ENCODE results near the gene RAPGEFL1. TPM values are rescaled to one million over a fixed set of nuclear protein-coding genes. Genes with fewer than 3 reads are reported as not detected.
A peak's percentile ranks its signal among the peaks of the same experiment; 100 is the strongest.
"Not testable (repeated sequence)": the region's sequence is repeated elsewhere in the genome, so short reads cannot be mapped to it uniquely, and the experiment has no call there.

Gene RAPGEFL1
- total RNA-seq, 1 donor from 2014 or later: 3.7 TPM

GRCh38 chr17:40218006-40218739 lies 40.9 kb downstream of the RAPGEFL1 start:
- peak overlapping the region; percentile 81 for H3K4me3 ChIP-seq
- intact Hi-C loops (cut with micrococcal nuclease): no loop called here
- no peak for DNase-seq
- no peaks in the 10 kb centered on the region for H3K9me3 ChIP-seq (replicated peaks)
- TF ChIP-seq, protein P1, sequence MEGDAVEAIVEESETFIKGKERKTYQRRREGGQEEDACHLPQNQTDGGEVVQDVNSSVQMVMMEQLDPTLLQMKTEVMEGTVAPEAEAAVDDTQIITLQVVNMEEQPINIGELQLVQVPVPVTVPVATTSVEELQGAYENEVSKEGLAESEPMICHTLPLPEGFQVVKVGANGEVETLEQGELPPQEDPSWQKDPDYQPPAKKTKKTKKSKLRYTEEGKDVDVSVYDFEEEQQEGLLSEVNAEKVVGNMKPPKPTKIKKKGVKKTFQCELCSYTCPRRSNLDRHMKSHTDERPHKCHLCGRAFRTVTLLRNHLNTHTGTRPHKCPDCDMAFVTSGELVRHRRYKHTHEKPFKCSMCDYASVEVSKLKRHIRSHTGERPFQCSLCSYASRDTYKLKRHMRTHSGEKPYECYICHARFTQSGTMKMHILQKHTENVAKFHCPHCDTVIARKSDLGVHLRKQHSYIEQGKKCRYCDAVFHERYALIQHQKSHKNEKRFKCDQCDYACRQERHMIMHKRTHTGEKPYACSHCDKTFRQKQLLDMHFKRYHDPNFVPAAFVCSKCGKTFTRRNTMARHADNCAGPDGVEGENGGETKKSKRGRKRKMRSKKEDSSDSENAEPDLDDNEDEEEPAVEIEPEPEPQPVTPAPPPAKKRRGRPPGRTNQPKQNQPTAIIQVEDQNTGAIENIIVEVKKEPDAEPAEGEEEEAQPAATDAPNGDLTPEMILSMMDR (IDR thresholded peaks at IDR 0.05; ENCODE audit: borderline replicate concordance): no peak
- H3K36me3 ChIP-seq: no peaks in the 10 kb centered on the region
- H3K4me1 ChIP-seq: peaks cover 19% of the 10 kb centered on the region
- peak overlapping the region; percentile 95 for H3K27ac ChIP-seq (replicated peaks)
- H3K27me3 ChIP-seq (ENCODE audit: low read depth): no peaks in the 10 kb centered on the region

DNA sequence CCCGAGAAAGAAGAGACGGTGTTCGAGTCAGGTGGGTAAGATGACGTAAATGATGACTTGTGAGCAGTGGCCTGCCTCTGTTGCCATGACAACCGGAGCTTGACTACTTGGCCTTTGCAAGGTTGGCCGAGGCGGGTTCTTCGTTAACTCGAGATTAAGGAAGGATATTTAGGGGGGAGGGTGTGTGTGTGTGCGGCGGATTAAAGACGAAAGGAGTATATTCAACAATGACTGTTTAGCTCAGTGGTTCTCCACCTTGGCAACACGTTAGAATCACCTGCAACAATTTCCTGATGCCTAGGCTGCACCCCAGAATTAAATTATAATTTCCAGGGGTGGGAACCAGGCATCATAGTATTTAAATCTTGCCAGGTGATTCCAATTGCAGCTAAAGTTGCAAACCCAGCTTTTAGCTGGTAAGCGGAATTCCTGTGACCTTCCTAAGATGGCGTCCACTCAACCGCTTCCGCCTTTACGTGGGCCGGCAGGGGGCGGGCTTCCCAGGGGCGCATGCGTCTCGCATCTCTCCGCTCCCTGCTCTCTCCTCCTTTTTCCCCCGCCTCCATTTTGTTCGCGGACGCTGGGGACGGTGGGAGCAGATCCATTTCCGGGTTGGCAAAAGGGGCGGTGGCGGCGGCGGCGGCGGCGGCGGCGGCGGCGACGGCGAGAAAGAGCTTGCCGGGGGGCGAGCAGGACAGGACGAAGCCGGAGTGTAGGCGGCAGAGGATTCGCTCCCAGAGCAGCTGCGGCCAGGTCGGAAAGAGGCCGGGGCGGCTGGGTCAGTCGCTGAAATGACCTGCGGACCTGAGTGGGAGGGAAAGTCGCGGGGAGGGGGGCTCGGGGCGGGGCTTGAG lies 41.7 kb downstream of the RAPGEFL1 start, which contains the start of gene WIPF2:
Gene WIPF2, plus strand, starts transcription at position 565 of the 854 bp plus-strand sequence. CDS start 37,156 bp downstream, outside the sequence.
- H3K27me3 ChIP-seq (ENCODE audit: low read depth): no peaks in the 10 kb centered on the region
- H3K4me3 ChIP-seq: peak within 1 kb of the TSS; percentile 81
- H3K9me3 ChIP-seq (replicated peaks): no peaks in the 10 kb centered on the region
- intact Hi-C loops (cut with micrococcal nuclease): no loop called here
- TF ChIP-seq, protein P1 (IDR thresholded peaks at IDR 0.05; ENCODE audit: borderline replicate concordance): peak; percentile 89
- peak; percentile 97 for DNase-seq
- H3K27ac ChIP-seq (replicated peaks): peak within 1 kb of the TSS; percentile 95
- no peaks in the 10 kb centered on the region for H3K36me3 ChIP-seq
- peaks cover 25% of the 10 kb centered on the region for H3K4me1 ChIP-seq

GRCh38 chr17:40219594-40220338 lies 42.5 kb downstream of the RAPGEFL1 start:
- intact Hi-C loops (cut with micrococcal nuclease): no loop called here
- no peaks in the 10 kb centered on the region for H3K9me3 ChIP-seq (replicated peaks)
- TF ChIP-seq, protein P1 (IDR thresholded peaks at IDR 0.05; ENCODE audit: borderline replicate concordance): no peak
- H3K4me1 ChIP-seq: peaks cover 33% of the 10 kb centered on the region
- DNase-seq: no peak
- H3K27ac ChIP-seq (replicated peaks): peak overlapping the region; percentile 95
- no peaks in the 10 kb centered on the region for H3K36me3 ChIP-seq
- H3K27me3 ChIP-seq (ENCODE audit: low read depth): no peaks in the 10 kb centered on the region
- H3K4me3 ChIP-seq: peak overlapping the region; percentile 81

GRCh38 chr17:40224718-40225550 lies 47.7 kb downstream of the RAPGEFL1 start:
- H3K36me3 ChIP-seq: peaks cover 10% of the 10 kb centered on the region
- DNase-seq: no peak
- H3K4me3 ChIP-seq: no peak overlapping the region
- H3K27ac ChIP-seq (replicated peaks): peak overlapping the region; percentile 26
- H3K4me1 ChIP-seq: peaks cover 44% of the 10 kb centered on the region
- TF ChIP-seq, protein P1 (IDR thresholded peaks at IDR 0.05; ENCODE audit: borderline replicate concordance): no peak
- no peaks in the 10 kb centered on the region for H3K9me3 ChIP-seq (replicated peaks)
- H3K27me3 ChIP-seq (ENCODE audit: low read depth): no peaks in the 10 kb centered on the region
- intact Hi-C loops (cut with micrococcal nuclease): no loop called here

GRCh38 chr17:40229146-40229545 lies 51.9 kb downstream of the RAPGEFL1 start:
- DNase-seq; H3K9me3 ChIP-seq (replicated peaks); H3K27ac ChIP-seq (replicated peaks); H3K27me3 ChIP-seq (ENCODE audit: low read depth); H3K4me3 ChIP-seq; intact Hi-C loops (cut with micrococcal nuclease): not testable (repeated sequence)
- H3K4me1 ChIP-seq: peaks cover 32% of the 10 kb centered on the region
- peaks cover 31% of the 10 kb centered on the region for H3K36me3 ChIP-seq

All from left ventricle myocardium inferior (tissue), 1 donor.